AG09319 (cell line): Measurements from ENCODE around the gene TANK.

Experiments
- DNase-seq: peaks from one replicate; pipeline ENCODE4 v3.0.0-alpha.2; 2010; ENCODE audit warnings: low read depth; ENCODE audit errors: extremely low read depth
- TF ChIP-seq, protein P1 (sequence below): IDR thresholded peaks from 2 replicates; pipeline ENCODE4 v1.5.1; 2011; ENCODE audit warnings: low read depth, mild to moderate bottlenecking, inconsistent platforms, low read length, moderate library complexity

Gene TANK

DNA sequence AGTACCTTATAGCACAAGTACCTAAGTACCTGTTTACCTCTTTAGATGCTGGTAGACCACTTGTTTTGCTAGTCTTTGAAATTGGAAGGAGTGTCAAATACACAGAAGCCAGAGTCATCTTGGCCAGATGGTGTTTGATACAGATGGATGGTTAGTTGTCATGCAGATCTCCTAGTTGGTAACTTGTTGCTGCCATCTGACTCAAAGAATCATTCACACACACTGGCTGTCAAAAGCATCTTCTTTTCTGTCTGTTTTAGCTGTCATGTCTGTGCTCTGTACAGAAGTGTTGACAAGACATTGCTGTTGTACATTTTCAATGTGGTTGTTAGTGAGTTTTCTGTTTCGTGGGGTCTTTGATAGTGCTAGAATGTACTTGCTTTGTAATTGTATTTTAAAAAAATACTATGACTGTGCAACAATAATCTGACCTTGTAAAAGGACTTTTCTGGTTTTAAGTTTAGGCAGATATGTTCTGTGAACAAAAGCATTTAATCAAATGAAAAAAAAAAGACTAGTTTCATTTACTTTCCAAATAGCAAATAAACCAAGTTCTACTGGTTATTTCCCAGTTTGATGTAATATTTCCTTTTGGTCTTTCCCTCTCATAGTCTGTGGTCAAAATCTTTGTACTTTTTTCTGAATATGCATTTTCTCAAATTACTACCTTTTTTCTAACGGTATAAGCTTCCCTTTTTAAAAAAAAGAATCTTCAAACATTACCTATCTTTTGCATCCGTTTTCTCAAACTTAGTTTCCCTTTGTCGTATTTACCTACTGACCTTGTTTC, 39.9 kb downstream of the TANK start:
- no peak for DNase-seq

DNA sequence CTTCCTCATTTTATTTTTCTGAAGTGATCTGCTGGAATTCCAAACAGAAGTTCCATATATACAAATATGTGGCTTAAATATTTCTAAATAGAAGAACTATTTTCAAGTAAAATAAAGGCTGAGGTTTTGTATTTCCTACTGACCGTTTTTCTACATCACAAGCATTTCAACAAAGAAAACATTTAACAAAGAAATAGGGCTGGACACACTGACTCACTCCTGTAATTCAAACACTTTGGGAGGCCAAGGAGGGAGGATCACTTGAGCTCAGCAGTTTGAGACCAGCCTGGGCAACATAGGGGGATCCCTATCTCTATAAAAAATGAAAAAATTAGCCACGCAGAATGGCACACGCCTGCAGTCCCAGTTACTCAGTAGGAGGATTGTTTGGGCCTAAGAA, 44.6 kb downstream of the TANK start:
- TF ChIP-seq, protein P1, sequence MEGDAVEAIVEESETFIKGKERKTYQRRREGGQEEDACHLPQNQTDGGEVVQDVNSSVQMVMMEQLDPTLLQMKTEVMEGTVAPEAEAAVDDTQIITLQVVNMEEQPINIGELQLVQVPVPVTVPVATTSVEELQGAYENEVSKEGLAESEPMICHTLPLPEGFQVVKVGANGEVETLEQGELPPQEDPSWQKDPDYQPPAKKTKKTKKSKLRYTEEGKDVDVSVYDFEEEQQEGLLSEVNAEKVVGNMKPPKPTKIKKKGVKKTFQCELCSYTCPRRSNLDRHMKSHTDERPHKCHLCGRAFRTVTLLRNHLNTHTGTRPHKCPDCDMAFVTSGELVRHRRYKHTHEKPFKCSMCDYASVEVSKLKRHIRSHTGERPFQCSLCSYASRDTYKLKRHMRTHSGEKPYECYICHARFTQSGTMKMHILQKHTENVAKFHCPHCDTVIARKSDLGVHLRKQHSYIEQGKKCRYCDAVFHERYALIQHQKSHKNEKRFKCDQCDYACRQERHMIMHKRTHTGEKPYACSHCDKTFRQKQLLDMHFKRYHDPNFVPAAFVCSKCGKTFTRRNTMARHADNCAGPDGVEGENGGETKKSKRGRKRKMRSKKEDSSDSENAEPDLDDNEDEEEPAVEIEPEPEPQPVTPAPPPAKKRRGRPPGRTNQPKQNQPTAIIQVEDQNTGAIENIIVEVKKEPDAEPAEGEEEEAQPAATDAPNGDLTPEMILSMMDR, result no peak
- no peak for DNase-seq

More for the DNA sequence above, 39.9 kb downstream of the TANK start:
- TF ChIP-seq, protein P1, result no peak

DNA sequence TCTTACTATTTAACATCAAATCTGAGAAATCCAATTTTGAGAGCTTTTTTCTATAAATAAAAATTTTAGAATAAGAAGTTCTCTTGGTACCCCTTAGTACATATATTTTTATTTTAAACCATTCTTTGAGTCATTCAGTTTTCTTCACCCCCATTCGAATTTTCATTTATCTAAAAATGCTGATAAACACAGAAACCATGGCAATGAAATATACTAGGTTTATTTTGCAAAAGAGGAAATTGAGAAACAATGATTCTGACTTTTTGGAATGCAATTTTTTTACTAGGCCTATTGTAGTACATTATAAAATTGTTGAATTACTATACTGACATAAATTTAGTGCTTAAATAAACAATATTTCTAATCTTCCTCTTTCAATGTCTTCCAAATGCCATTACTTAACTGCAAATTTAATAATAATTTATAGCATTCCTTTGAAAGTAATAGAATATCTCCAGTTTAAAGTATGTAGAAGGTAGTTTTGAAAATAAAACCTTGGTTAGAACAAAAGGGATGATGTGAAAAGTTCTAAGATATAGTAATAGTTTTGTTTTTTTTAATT, 46.3 kb downstream of the TANK start:
- no peak for DNase-seq
- TF ChIP-seq, protein P1, result no peak

DNA sequence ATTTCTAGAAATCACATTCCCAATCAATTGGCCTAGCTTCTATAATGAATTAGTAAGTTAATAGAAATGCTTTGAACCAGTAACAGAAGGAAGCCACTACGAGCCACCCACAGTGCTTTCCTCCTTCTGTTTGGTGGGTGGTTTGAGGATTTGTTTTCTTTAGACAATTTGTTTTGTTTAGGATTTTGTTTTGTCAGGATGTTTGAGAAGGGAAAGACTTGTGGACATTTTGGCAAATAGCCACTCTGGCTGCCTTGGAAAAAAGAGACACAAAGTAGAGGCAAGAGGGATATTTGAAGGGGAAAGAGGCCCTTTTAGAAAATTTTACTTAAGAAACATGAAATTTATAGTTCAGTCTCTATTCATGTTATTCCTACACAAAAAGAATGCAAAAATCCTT, 47.7 kb downstream of the TANK start:
- no peak for DNase-seq
- TF ChIP-seq, protein P1, result no peak

DNA sequence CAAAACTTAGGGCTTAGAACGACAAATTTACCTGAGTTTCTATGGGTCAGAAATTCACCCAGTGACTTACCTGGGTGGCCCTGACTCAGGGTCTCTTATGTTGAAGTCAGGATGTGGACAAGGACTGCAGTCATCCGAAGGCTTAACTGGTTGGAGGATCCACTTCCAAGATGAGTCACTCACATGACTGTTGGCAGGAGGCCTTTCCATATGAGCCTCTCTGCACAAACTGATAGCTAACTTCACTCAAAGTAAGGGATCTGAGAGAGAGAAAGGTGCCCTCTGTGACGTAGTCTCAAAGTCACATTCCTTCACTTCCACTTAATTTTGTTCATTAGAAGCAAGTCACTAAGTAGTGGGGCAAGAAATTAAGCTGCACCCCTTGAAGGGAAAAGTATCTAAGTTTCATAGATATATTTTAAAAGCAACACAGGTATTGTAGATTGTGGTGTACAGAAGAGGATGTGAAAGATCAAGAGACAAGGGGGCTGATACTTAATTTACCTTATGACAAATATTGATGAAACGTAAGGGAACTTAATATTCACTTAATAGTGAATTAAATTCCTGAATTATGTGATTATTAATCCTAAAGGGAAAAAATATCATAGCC, 48.4 kb downstream of the TANK start:
- peak; percentile 22 for DNase-seq
- TF ChIP-seq, protein P1, result no peak

DNA sequence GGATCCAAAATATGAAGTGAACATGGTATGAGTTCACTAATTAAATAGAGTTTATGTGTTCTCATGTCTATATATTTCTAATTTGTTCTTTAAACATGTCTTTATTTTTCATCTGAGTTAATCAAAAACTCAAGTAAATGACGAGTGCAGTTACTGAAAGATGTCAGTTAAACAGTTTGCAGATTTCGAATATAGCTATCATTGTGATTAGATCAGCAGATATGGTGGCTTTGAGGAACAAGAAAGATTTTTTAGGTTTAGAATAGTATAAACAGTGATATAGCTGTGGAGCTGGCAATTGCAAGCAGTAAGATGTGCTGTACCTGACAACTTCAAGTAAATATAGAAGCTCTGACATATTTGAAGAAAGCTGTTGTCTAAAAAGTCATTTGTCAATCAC, 49.7 kb downstream of the TANK start:
- TF ChIP-seq, protein P1, result no peak
- DNase-seq, result no peak

DNA sequence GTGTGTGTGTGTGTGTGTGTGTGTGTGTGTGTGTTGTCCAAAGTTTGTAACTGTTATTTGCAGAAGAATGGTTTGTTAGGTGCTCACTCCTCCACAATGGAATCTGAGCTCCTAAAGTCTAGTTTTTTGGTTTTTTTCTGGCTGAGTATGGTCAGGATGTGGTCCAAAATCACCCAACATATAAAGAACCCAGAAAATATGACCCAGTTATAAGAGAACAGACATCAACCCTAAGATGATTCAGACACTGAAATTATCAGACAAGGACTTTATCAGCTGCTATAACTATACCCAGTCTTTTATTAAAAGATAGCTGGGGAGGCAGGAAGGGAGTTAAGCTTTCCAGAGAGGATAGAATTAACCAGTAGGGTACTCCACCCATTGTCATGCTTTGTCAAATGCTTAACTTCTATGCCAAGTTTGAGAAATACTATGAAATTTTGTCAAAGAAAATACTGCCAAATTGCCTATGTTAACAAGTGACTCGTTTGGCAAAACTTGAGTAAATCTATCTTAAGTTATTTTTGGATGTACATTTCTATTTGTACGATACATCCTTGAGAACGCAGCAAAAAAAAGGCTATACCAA, 57.5 kb downstream of the TANK start:
- no peak for DNase-seq
- TF ChIP-seq, protein P1, result no peak
